ENCODE measurements around the gene SYNPO. TPM values are rescaled to one million over a fixed set of nuclear protein-coding genes. Genes with fewer than 3 reads are reported as not detected.

Gene SYNPO
- total RNA-seq, 1 donor: 0.42 TPM

DNA sequence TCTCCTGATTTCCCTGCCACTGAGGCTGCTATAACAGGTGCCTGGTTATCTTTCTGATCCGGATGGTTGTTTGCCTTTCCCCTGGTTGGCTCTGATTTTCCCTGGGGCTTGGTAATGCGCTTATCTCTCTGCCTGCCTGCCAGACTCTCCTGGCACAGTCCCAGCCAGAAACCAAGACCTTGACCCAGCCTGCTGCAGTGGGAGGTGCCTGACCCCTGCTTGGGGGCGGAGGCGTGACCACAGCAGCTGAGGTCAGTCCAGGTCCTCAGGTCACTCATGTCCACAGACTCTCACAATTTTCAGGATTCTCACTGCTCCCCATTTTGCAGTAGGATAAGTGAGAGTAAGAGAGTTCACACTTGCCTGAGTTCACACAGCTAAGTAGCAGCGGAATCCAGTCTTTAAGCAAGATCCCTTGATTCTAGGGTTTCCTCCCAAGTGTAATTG, 24.4 kb upstream of the SYNPO start:
- Histone ChIP-seq H3K4me3 (ENCODE audit: low read length) (no peak overlapping the region), H3K27me3 (ENCODE audit: insufficient read depth, low read length) (no peaks in the 10 kb centered on the region), H3K9me3 (ENCODE audit: low read depth, low read length) (no peaks in the 10 kb centered on the region), H3K4me1 (ENCODE audit: insufficient read depth, low read length) (no peaks in the 10 kb centered on the region)

DNA sequence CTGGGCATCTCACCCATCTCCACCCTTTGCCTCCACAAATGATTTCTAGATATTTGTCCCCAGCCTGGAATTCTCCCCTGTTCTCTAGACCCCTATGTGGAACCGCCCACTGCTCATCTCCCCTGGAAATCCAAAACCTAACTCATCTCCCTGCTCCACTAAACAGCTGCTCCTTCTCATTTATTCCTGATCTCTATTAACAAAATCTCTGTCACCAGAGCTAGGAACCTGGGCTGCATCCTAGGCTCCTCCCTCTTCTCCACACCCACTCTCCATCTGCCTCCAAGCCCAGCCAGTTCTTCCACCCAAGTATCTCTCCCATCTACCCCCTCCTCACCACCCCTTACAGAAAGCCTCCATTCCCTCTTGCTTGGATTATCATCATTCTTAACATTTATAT, 24.0 kb upstream of the SYNPO start:
- H3K4me1 ChIP-seq (ENCODE audit: insufficient read depth, low read length): no peaks in the 10 kb centered on the region
- H3K9me3 ChIP-seq (ENCODE audit: low read depth, low read length): no peaks in the 10 kb centered on the region
- no peak overlapping the region for H3K4me3 ChIP-seq (ENCODE audit: low read length)
- H3K27me3 ChIP-seq (ENCODE audit: insufficient read depth, low read length): no peaks in the 10 kb centered on the region

DNA sequence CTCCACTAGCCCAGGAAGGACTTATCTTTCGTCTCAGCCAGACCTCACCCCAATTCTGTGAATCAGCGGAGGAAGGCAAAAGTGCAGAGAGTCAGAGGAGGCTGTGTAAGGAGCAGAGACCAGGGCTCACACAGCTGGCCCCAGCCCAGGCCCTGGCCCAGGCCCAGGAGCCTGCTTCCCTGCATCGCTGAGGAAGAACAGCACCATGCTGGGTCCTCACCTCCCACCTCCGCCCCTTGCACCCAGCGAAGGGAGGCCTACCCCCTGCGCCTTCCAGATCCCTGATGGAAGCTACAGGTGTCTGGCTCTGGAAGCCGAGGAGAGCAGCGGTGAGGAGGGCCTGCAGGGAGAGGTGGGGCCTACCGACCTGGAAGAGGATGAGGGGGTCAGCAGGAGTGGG, 22.3 kb upstream of the SYNPO start:
- Histone ChIP-seq H3K9me3 (ENCODE audit: low read depth, low read length) (no peaks in the 10 kb centered on the region), H3K4me3 (ENCODE audit: low read length) (no peak overlapping the region), H3K4me1 (ENCODE audit: insufficient read depth, low read length) (no peaks in the 10 kb centered on the region), H3K27me3 (ENCODE audit: insufficient read depth, low read length) (no peaks in the 10 kb centered on the region)

DNA sequence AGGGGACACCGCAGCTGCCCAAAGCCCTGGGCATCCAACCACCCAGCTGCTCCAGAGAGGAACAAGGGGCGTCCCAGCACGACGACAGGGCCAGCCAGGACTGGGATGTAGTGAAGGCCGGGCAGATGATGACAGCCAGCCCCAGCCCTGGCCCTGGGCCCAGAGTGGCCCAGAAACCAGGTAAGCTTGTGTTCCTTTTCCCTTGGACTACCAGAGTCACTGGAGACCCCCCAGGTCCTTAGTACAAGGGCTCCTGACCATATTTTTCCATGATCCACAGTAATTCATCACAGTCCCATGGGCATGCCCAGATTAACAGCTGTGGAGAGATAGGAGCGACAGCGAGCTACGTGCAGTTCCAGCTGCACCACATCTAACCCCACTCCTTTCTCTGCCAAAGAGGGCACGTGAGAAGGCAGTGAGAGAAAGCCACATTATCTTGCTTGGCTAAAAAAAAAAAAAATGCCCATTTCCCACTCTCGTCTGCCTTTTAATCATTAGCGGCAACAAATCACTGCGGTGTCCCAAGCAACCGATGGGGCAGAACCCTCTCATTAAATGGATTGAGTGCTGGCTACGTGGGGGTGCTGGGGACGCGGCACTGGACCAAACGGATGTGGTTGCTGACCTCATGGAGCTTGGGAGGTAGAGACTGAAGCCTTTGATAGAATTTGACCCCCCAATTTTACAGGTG, 21.7 kb upstream of the SYNPO start:
- H3K4me1 ChIP-seq (ENCODE audit: insufficient read depth, low read length): peaks cover 4% of the 10 kb centered on the region
- peaks cover 3% of the 10 kb centered on the region for H3K27me3 ChIP-seq (ENCODE audit: insufficient read depth, low read length)
- no peaks in the 10 kb centered on the region for H3K9me3 ChIP-seq (ENCODE audit: low read depth, low read length)
- no peak overlapping the region for H3K4me3 ChIP-seq (ENCODE audit: low read length)

DNA sequence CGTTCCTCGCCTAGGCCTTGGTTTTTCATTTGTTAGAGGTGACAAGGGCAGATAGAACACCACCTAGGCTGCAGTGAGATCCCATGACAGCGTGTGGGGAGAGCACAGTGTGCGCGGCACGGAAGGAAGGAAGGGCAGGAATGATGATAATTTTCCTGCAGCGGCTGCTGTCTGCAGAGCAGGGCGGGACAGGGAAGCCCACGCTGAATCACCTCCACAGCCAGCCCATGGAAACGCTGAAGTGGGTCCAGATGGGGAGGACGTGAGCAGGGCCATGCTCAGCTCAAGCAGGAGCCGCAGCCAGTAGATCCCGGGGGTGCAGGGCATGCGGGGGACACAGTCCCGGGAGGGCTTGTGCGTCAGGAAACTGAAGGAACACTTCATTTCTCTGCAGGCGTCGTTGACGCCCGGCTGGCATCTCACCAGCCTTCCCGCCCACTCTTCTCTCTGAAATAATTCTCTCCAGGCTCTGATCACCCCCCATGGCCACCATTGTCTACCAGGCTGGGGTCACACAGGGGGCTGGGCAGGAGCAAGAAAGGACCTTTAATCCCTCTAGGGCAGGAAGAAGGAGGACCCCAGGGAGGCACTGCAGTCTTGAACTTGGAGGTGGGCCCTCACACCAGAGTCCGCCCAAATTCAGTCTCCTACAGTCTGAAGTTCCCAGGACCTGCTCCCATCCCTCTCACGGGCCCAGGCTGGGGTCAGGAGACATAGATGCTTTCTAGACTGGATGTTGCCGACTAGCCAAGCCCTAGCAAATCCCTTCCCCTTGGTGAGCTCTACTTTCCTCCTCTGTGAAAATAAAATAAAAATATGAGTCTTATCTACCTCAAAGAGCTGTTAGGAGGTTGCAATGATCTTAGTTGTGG, 20.9 kb upstream of the SYNPO start:
- H3K4me1 ChIP-seq (ENCODE audit: insufficient read depth, low read length): peaks cover 9% of the 10 kb centered on the region
- H3K4me3 ChIP-seq (ENCODE audit: low read length): no peak overlapping the region
- peaks cover 8% of the 10 kb centered on the region for H3K27me3 ChIP-seq (ENCODE audit: insufficient read depth, low read length)
- no peaks in the 10 kb centered on the region for H3K9me3 ChIP-seq (ENCODE audit: low read depth, low read length)

DNA sequence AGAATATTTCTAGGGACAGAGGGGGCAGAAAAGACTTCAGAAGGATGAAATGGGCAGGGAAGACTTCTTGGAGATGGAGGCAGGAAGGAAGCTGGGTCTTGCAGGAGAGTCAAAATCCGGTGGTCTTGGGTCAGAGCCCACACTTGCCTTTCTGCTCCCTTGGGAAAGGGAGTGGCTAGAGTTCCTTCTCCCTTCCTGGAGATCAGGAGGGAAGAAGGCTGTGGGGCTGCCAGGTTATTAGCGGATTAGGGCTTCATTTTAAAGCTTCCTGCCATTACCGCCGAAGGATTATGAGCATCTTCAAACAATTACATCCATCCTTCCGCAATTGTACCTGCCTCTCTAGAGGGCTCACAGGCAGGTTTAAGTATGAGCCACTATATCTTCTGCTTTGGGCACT, 19.2 kb upstream of the SYNPO start:
- no peak overlapping the region for H3K4me3 ChIP-seq (ENCODE audit: low read length)
- H3K4me1 ChIP-seq (ENCODE audit: insufficient read depth, low read length): peaks cover 20% of the 10 kb centered on the region
- no peaks in the 10 kb centered on the region for H3K9me3 ChIP-seq (ENCODE audit: low read depth, low read length)
- peaks cover 15% of the 10 kb centered on the region for H3K27me3 ChIP-seq (ENCODE audit: insufficient read depth, low read length)

DNA sequence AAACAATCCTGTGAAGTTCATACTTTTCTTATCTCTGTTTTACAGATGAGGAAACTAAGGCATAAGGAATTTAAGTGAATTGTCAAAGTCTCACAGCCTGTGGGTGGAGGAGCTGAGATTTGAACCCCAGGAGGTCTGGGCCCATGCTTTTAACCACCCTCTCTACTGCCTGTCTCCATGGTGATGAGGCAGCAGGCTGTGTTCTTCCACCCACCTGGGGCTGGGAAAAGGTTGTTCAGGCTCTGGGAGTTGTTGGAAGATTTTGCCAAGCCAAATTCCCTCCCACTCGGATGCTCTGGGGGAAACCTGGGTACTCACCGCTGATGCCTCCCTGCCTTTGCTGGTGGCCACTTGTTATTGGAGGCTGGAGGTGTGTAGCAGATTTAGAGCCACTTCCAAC, 18.3 kb upstream of the SYNPO start:
- Histone ChIP-seq H3K9me3 (ENCODE audit: low read depth, low read length) (no peaks in the 10 kb centered on the region), H3K4me1 (ENCODE audit: insufficient read depth, low read length) (peaks cover 26% of the 10 kb centered on the region), H3K27me3 (ENCODE audit: insufficient read depth, low read length) (peaks cover 15% of the 10 kb centered on the region), H3K4me3 (ENCODE audit: low read length) (no peak overlapping the region)

DNA sequence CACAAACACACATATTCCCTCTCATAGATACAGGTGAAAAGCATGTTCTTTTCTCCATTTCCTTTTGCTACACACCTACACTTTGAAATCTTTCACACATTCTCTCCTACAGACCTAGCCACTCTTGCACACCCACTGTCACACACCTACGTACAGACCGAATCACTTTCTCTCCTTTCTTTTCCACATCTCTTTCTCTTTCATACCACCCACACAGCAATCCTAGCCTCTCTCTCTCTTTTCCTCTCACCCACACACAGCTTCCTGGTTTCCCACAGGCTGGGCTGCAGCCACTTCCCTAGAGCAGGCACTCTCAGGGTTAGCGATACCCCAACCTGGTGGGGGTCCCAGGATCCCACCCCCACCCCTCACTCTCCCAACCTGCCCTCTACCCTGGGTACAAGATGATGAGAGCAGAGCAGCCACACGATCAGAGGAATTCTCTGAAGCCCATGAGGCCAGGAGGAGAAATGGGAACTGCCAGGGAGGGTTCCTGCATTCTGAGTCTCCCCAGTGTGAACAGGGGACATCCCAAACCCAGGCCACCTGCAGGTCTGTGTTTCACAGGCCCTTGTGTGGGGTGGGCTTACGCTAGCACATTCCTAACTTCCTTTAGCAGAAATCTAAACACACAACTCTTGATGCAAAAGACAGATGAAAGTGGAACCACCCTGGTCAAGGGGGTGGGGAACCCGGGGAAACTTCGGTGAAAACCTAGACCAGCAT, 17.1 kb upstream of the SYNPO start:
- H3K9me3 ChIP-seq (ENCODE audit: low read depth, low read length): no peaks in the 10 kb centered on the region
- peaks cover 15% of the 10 kb centered on the region for H3K27me3 ChIP-seq (ENCODE audit: insufficient read depth, low read length)
- H3K4me1 ChIP-seq (ENCODE audit: insufficient read depth, low read length): peaks cover 26% of the 10 kb centered on the region
- H3K4me3 ChIP-seq (ENCODE audit: low read length): no peak overlapping the region

DNA sequence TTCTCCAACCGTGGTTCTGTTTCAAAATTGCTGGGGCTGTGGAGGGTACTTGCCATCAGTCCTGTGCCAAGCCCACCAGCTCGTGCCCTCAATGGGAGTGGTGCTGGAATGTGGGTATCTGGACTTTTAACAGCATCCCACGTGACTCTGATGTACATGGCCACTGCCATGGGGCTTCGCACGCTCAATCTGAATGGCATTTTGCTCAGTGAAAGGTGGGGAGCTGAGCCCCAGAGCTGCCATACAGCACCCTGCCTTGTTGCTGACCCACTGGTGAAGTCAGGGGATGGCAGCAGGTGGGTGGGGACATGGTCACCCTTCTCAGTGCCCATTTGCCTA, 16.6 kb upstream of the SYNPO start:
- peaks cover 15% of the 10 kb centered on the region for H3K27me3 ChIP-seq (ENCODE audit: insufficient read depth, low read length)
- peaks cover 26% of the 10 kb centered on the region for H3K4me1 ChIP-seq (ENCODE audit: insufficient read depth, low read length)
- no peaks in the 10 kb centered on the region for H3K9me3 ChIP-seq (ENCODE audit: low read depth, low read length)
- H3K4me3 ChIP-seq (ENCODE audit: low read length): no peak overlapping the region

DNA sequence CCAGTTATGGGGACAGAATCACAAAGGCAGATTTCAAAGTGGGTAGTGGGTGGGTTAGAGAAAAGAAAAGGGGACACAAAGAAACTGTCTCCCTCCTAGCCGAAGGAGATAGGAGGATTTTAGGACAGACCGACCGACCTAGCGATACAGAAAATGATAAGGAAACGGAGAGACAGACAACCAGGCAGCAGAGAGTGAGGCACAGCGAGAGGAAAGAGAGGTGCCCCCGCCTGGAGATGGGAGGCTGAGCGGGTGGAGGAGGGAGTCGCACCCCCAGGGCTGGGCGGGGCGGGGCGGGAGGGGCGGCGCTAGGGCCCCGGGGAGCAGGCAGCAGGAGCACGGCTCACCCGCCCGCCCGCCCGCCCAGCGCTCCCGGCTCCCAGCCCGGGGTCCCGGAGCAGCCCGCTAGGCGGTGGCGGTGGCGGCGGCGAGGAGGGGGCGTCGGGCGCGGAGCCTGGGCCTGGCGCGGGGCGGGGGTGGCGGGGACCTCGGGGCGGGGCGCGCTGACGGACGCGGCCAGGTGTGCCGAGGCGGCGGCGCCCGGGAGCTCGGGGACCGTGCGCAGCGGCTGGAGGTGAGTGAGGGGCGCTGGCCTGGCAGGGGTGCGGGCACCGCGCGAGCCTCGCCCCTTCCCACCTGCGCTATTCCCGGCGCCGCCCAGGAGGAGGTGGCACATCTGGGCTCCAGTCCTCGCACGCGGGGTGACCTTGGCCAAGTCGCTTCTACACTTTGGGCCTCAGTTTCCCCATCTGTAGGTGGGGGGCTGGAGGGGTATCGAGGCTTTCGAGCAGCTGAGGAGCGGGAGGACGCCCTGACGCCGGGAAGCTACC, 15.9 kb upstream of the SYNPO start:
- Histone ChIP-seq H3K4me1 (ENCODE audit: insufficient read depth, low read length) (peaks cover 26% of the 10 kb centered on the region), H3K4me3 (ENCODE audit: low read length) (peak overlapping the region; percentile 18), H3K27me3 (ENCODE audit: insufficient read depth, low read length) (peaks cover 15% of the 10 kb centered on the region), H3K9me3 (ENCODE audit: low read depth, low read length) (no peaks in the 10 kb centered on the region)

DNA sequence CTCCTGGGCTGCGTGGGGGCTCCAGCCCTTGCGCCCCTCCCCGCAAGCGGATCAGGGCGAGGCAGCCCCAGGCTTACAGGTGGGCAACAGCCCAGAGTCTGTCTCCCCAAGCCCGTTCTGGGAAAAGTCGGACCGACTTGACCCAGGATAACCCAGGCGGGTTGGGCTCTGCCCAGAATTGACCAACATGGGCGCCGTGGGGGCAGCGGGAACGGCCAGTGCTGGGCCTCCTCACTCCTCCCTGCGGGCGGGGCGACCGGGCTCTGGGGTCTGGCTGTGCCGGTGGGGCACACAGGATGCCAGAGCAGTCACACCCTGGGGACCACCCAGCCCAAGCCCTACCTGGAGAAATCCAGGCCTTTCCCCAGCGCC, 15.3 kb upstream of the SYNPO start:
- Histone ChIP-seq H3K4me3 (ENCODE audit: low read length) (peak overlapping the region; percentile 18), H3K9me3 (ENCODE audit: low read depth, low read length) (no peaks in the 10 kb centered on the region), H3K27me3 (ENCODE audit: insufficient read depth, low read length) (peaks cover 15% of the 10 kb centered on the region), H3K4me1 (ENCODE audit: insufficient read depth, low read length) (peaks cover 26% of the 10 kb centered on the region)

DNA sequence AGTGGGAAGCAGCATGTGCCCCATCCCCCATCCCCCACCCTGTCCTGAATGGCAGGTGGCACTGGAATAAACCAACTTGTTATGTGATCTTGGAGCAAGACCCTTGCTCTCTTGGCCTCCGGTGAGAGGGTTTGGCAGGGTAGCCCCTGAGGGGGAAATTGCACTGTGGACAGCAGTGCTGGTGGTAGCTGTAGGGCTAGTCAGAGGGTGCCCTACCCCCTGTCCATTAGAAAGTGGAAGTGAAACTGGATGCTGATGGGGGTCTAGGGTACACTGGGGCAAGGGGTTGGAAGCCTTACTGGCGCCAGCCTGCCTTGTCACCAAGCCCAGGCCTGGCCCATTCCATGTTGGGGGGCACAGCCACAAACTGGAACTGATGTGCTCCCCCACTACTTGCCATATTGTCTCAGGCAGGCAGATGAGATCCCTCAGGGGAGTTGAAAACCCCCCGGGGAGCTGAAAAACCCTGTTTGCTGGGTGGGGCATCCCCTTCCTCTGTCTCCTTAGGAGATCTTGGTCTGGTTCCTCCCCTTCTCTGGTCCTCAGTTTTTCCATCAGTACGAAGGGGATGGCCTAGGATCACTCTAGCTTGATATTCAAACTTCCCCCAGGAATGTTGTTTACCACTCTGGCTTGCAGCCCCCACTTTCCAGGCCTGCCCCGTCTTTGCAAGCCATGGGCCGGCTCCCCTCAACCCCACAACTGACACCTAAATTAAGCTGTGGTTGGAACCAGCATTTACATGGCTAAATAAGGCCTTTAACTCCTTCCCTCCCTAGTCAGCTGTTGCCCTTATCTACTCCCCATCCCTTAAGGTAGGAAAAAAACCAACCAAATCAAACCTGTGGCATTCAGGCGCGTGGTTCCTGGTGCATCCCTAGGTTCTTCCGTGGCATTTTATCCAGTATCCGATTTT, 14.4 kb upstream of the SYNPO start:
- Histone ChIP-seq H3K27me3 (ENCODE audit: insufficient read depth, low read length) (peaks cover 15% of the 10 kb centered on the region), H3K4me1 (ENCODE audit: insufficient read depth, low read length) (peaks cover 26% of the 10 kb centered on the region), H3K9me3 (ENCODE audit: low read depth, low read length) (no peaks in the 10 kb centered on the region), H3K4me3 (ENCODE audit: low read length) (no peak overlapping the region)

DNA sequence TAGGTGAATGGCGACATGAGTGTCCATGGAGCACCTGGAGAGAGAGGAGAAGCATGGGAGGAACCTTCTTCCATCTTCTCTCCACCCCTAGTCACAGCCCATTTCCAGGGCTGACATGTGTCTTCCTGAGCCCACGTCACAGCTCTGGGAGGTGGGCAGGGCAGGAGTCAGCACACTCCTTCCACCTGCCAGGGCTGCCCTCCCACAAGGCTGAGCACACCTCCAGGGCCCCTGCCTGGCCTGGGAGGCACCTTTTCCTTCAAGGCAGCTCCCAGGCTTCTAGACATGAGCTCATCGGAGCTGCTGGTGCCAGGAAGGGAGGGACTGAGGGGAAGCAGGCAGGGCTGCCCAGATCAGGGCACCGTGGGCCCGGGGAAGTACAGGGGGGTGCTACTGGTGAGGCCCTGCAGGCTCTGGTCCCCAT, 13.6 kb upstream of the SYNPO start:
- H3K9me3 ChIP-seq (ENCODE audit: low read depth, low read length): no peaks in the 10 kb centered on the region
- peaks cover 15% of the 10 kb centered on the region for H3K27me3 ChIP-seq (ENCODE audit: insufficient read depth, low read length)
- H3K4me1 ChIP-seq (ENCODE audit: insufficient read depth, low read length): peaks cover 26% of the 10 kb centered on the region
- H3K4me3 ChIP-seq (ENCODE audit: low read length): no peak overlapping the region

All from mononuclear cell (primary cell).